IPS-15b (cell line): ENCODE data around the gene STIP1.

Experiments used
- H3K27me3 ChIP-seq: one replicate; pipeline ENCODE4 v1.6.1; 2013; ENCODE audit warnings: low read length; ENCODE audit not compliant: control insufficient read depth, insufficient read depth
- H3K36me3 ChIP-seq: one replicate; pipeline ENCODE4 v1.6.1; 2013; ENCODE audit warnings: low read length; ENCODE audit not compliant: control insufficient read depth, insufficient read depth
- H3K4me1 ChIP-seq: one replicate; pipeline ENCODE4 v1.6.1; 2013; ENCODE audit warnings: mild to moderate bottlenecking, low read length; ENCODE audit not compliant: control insufficient read depth, insufficient read depth
- H3K4me3 ChIP-seq: one replicate; pipeline ENCODE4 v1.5.1; 2013; ENCODE audit warnings: low read depth, low read length
- H3K9ac ChIP-seq: one replicate; pipeline ENCODE4 v1.6.1; 2013; ENCODE audit warnings: low read depth, mild to moderate bottlenecking, low read length
- H3K9me3 ChIP-seq: one replicate; pipeline ENCODE4 v1.6.1; 2013; ENCODE audit warnings: mild to moderate bottlenecking, low read length; ENCODE audit not compliant: control insufficient read depth, insufficient read depth

Gene STIP1

GRCh38 chr11:64229090-64229743, 43.2 kb downstream of the STIP1 start:
- Histone ChIP-seq H3K9ac (no peak overlapping the region), H3K4me3 (no peak overlapping the region), H3K4me1 (no peaks in the 10 kb centered on the region), H3K36me3 (peaks cover 4% of the 10 kb centered on the region), H3K27me3 (peaks cover 3% of the 10 kb centered on the region), H3K9me3 (no peaks in the 10 kb centered on the region)

GRCh38 chr11:64229744-64230170, 43.8 kb downstream of the STIP1 start:
- Histone ChIP-seq H3K27me3 (peaks cover 3% of the 10 kb centered on the region), H3K4me1 (no peaks in the 10 kb centered on the region), H3K36me3 (no peaks in the 10 kb centered on the region), H3K4me3 (peak overlapping the region; percentile 53), H3K9me3 (no peaks in the 10 kb centered on the region), H3K9ac (no peak overlapping the region)

GRCh38 chr11:64230171-64230984, 44.4 kb downstream of the STIP1 start, which contains the start of gene DNAJC4:
Gene DNAJC4, plus strand, starts transcription at chr11:64230548. Its CDS starts 307 bp downstream, at chr11:64230855.
- peak within 1 kb of the TSS; percentile 79 for H3K4me3 ChIP-seq
- H3K9me3 ChIP-seq = no peaks in the 10 kb centered on the region
- no peaks in the 10 kb centered on the region for H3K4me1 ChIP-seq
- peak within 1 kb of the TSS; percentile 73 for H3K9ac ChIP-seq
- H3K36me3 ChIP-seq = no peaks in the 10 kb centered on the region
- H3K27me3 ChIP-seq = peaks cover 3% of the 10 kb centered on the region

- H3K27me3 ChIP-seq = peaks cover 3% of the 10 kb centered on the region
- peak overlapping the region; percentile 73 for H3K9ac ChIP-seq
- peaks cover 5% of the 10 kb centered on the region for H3K36me3 ChIP-seq
- peak overlapping the region; percentile 79 for H3K4me3 ChIP-seq
- no peaks in the 10 kb centered on the region for H3K4me1 ChIP-seq
- H3K9me3 ChIP-seq = no peaks in the 10 kb centered on the region
These were observed 45.0 kb downstream of the STIP1 start for GRCh38 chr11:64230985-64231365.

GRCh38 chr11:64231546-64231945, 45.6 kb downstream of the STIP1 start:
- H3K9ac ChIP-seq = no peak overlapping the region
- H3K9me3 ChIP-seq = no peaks in the 10 kb centered on the region
- H3K27me3 ChIP-seq = peaks cover 3% of the 10 kb centered on the region
- peaks cover 5% of the 10 kb centered on the region for H3K36me3 ChIP-seq
- no peak overlapping the region for H3K4me3 ChIP-seq
- H3K4me1 ChIP-seq = no peaks in the 10 kb centered on the region

- Histone ChIP-seq H3K9ac (no peak overlapping the region), H3K36me3 (peaks cover 5% of the 10 kb centered on the region), H3K4me3 (no peak overlapping the region), H3K27me3 (peaks cover 3% of the 10 kb centered on the region), H3K4me1 (no peaks in the 10 kb centered on the region), H3K9me3 (no peaks in the 10 kb centered on the region)
These were observed 46.4 kb downstream of the STIP1 start for GRCh38 chr11:64232182-64232966.

- H3K27me3 ChIP-seq = peaks cover 3% of the 10 kb centered on the region
- H3K36me3 ChIP-seq = peaks cover 10% of the 10 kb centered on the region
- H3K9me3 ChIP-seq = no peaks in the 10 kb centered on the region
- no peak overlapping the region for H3K9ac ChIP-seq
- H3K4me1 ChIP-seq = no peaks in the 10 kb centered on the region
- H3K4me3 ChIP-seq = no peak overlapping the region
These were observed 47.0 kb downstream of the STIP1 start for GRCh38 chr11:64232967-64233315.

GRCh38 chr11:64233913-64234586, 48.1 kb downstream of the STIP1 start, which contains the start of gene VEGFB:
Gene VEGFB, plus strand, starts transcription at chr11:64234584. Its CDS starts 250 bp downstream, at chr11:64234834.
- H3K4me3 ChIP-seq = peak within 1 kb of the TSS; percentile 74
- peaks cover 3% of the 10 kb centered on the region for H3K27me3 ChIP-seq
- H3K36me3 ChIP-seq = peaks cover 12% of the 10 kb centered on the region
- H3K9ac ChIP-seq = peak within 1 kb of the TSS; percentile 32
- H3K9me3 ChIP-seq = no peaks in the 10 kb centered on the region
- no peaks in the 10 kb centered on the region for H3K4me1 ChIP-seq

GRCh38 chr11:64234647-64235379, 48.8 kb downstream of the STIP1 start:
- Histone ChIP-seq H3K36me3 (peaks cover 12% of the 10 kb centered on the region), H3K4me1 (no peaks in the 10 kb centered on the region), H3K9ac (no peak overlapping the region), H3K4me3 (peak overlapping the region; percentile 47), H3K27me3 (peaks cover 3% of the 10 kb centered on the region), H3K9me3 (no peaks in the 10 kb centered on the region)

GRCh38 chr11:64235437-64236161, 49.6 kb downstream of the STIP1 start:
- H3K4me3 ChIP-seq = peak overlapping the region; percentile 47
- no peaks in the 10 kb centered on the region for H3K9me3 ChIP-seq
- H3K4me1 ChIP-seq = no peaks in the 10 kb centered on the region
- H3K9ac ChIP-seq = no peak overlapping the region
- H3K27me3 ChIP-seq = peaks cover 3% of the 10 kb centered on the region
- peaks cover 12% of the 10 kb centered on the region for H3K36me3 ChIP-seq
